HUES64 (cell line): ENCODE measurements around the gene ALPI.
"Not testable (repeated sequence)": the region's sequence is repeated elsewhere in the genome, so short reads cannot be mapped to it uniquely, and the experiment has no call there.

Experiments used
- H3K27ac ChIP-seq: 2 replicates; pipeline ENCODE4 v1.7.0; 2013; ENCODE audit warnings: low read depth, low read length, inconsistent platforms
- H3K27me3 ChIP-seq: 2 replicates; pipeline ENCODE4 v1.6.1; 2013; ENCODE audit warnings: mild to moderate bottlenecking, low read length; ENCODE audit not compliant: insufficient read depth
- H3K36me3 ChIP-seq: 2 replicates; pipeline ENCODE4 v1.6.1; 2013; ENCODE audit warnings: mild to moderate bottlenecking, low read length; ENCODE audit not compliant: insufficient read depth
- H3K4me1 ChIP-seq: 2 replicates; pipeline ENCODE4 v1.6.1; 2013; ENCODE audit warnings: mild to moderate bottlenecking, low read length, moderate library complexity; ENCODE audit not compliant: insufficient read depth
- H3K4me3 ChIP-seq: 2 replicates; pipeline ENCODE4 v1.5.1; 2013; ENCODE audit warnings: mild to moderate bottlenecking, low read length, moderate library complexity
- H3K9ac ChIP-seq: 2 replicates; pipeline ENCODE4 v1.6.1; 2013; ENCODE audit warnings: mild to moderate bottlenecking, low read depth, low read length
- H3K9me3 ChIP-seq: 2 replicates; pipeline ENCODE4 v1.6.1; 2013; ENCODE audit warnings: low read depth, low read length; ENCODE audit not compliant: insufficient read depth
- WGBS: fragments of 150-250, 120-280 bp; methylation state at CpG from one replicate; pipeline ENCODE4 v1.1.7; 2013; ENCODE audit warnings: missing lambda C conversion rate; 5-methylcytosine and 5-hydroxymethylcytosine counted together

Gene ALPI

GRCh38 chr2:232422051-232422450 is 33.9 kb upstream of the ALPI start:
- 88% methylated on average over 10 of the region's 10 CpGs for WGBS
- no peaks in the 10 kb centered on the region for H3K9me3 ChIP-seq
- peak overlapping the region; percentile 57; the same call in 1 of the 2 replicates for H3K9ac ChIP-seq
- H3K4me1 ChIP-seq, result peaks cover 46% of the 10 kb centered on the region
- H3K4me3 ChIP-seq, result no peak overlapping the region
- peaks cover 11% of the 10 kb centered on the region; the same call in 1 of the 2 replicates for H3K36me3 ChIP-seq
- H3K27me3 ChIP-seq, result peaks cover 56% of the 10 kb centered on the region
- peak overlapping the region; percentile 98; the same call in 1 of the 2 replicates for H3K27ac ChIP-seq

GRCh38 chr2:232422996-232423395 is 33.0 kb upstream of the ALPI start:
- Histone ChIP-seq H3K27me3 (peaks cover 47% of the 10 kb centered on the region), H3K4me1 (peaks cover 46% of the 10 kb centered on the region), H3K9ac (peak overlapping the region; percentile 71), H3K4me3 (peak overlapping the region; percentile 11; the same call in 1 of the 2 replicates), H3K27ac (peak overlapping the region; percentile 98; the same call in 1 of the 2 replicates)
- not testable (repeated sequence) for H3K9me3 ChIP-seq, H3K36me3 ChIP-seq
- WGBS, result 50% methylated on average over 1 of the region's 3 CpGs

GRCh38 chr2:232423407-232423806 is 32.5 kb upstream of the ALPI start:
- H3K9me3 ChIP-seq, H3K36me3 ChIP-seq: not testable (repeated sequence)
- H3K4me3 ChIP-seq, result 0 out of 2 replicates have a peak overlapping the region, but pooled peaks have one; percentile 31
- H3K27me3 ChIP-seq, result peaks cover 43% of the 10 kb centered on the region
- H3K27ac ChIP-seq, result peak overlapping the region; percentile 99; the same call in 1 of the 2 replicates
- peak overlapping the region; percentile 84; the same call in 1 of the 2 replicates for H3K9ac ChIP-seq
- 3% methylated on average over 6 of the region's 7 CpGs for WGBS
- H3K4me1 ChIP-seq, result peaks cover 44% of the 10 kb centered on the region

- no peaks in the 10 kb centered on the region for H3K9me3 ChIP-seq
- no peak overlapping the region; the same call in 1 of the 2 replicates for H3K27ac ChIP-seq
- no peak overlapping the region for H3K9ac ChIP-seq
- H3K4me3 ChIP-seq, result no peak overlapping the region
- 90% methylated on average over 16 of the region's 16 CpGs for WGBS
- H3K27me3 ChIP-seq, result no peaks in the 10 kb centered on the region
- H3K36me3 ChIP-seq, result no peaks in the 10 kb centered on the region
- 0 out of 2 replicates have a peak, but pooled peaks cover 3% of the 10 kb centered on the region for H3K4me1 ChIP-seq
Observed at GRCh38 chr2:232431705-232432590, 24.0 kb upstream of the ALPI start.

GRCh38 chr2:232432598-232433184 is 23.3 kb upstream of the ALPI start:
- 70% methylated on average over 16 of the region's 16 CpGs for WGBS
- Histone ChIP-seq H3K9me3 (no peaks in the 10 kb centered on the region), H3K9ac (no peak overlapping the region), H3K4me1 (0 out of 2 replicates have a peak, but pooled peaks cover 3% of the 10 kb centered on the region), H3K4me3 (no peak overlapping the region), H3K27ac (no peak overlapping the region; the same call in 1 of the 2 replicates), H3K36me3 (no peaks in the 10 kb centered on the region), H3K27me3 (no peaks in the 10 kb centered on the region)

- WGBS, result 84% methylated on average over 8 of the region's 9 CpGs
- H3K4me3 ChIP-seq, H3K27ac ChIP-seq, H3K4me1 ChIP-seq, H3K27me3 ChIP-seq, H3K9ac ChIP-seq, H3K36me3 ChIP-seq, H3K9me3 ChIP-seq: not testable (repeated sequence)
Observed at GRCh38 chr2:232433622-232434021, 22.3 kb upstream of the ALPI start.

GRCh38 chr2:232434091-232434490 is 21.9 kb upstream of the ALPI start:
- Histone ChIP-seq H3K4me1 (0 out of 2 replicates have a peak, but pooled peaks cover 3% of the 10 kb centered on the region), H3K36me3 (no peaks in the 10 kb centered on the region), H3K9me3 (no peaks in the 10 kb centered on the region), H3K4me3 (no peak overlapping the region), H3K27me3 (no peaks in the 10 kb centered on the region; the same call in 1 of the 2 replicates), H3K9ac (no peak overlapping the region), H3K27ac (no peak overlapping the region)
- WGBS, result 90% methylated on average over 9 of the region's 9 CpGs

GRCh38 chr2:232434563-232435374 is 21.2 kb upstream of the ALPI start:
- Histone ChIP-seq H3K27me3 (no peaks in the 10 kb centered on the region; the same call in 1 of the 2 replicates), H3K4me3 (no peak overlapping the region), H3K9me3 (no peaks in the 10 kb centered on the region), H3K9ac (no peak overlapping the region), H3K4me1 (0 out of 2 replicates have a peak, but pooled peaks cover 3% of the 10 kb centered on the region), H3K27ac (no peak overlapping the region), H3K36me3 (no peaks in the 10 kb centered on the region)
- WGBS, result 92% methylated on average over 12 of the region's 12 CpGs

- no peaks in the 10 kb centered on the region for H3K36me3 ChIP-seq
- H3K9me3 ChIP-seq, result no peaks in the 10 kb centered on the region
- H3K27ac ChIP-seq, result no peak overlapping the region
- no peak overlapping the region for H3K9ac ChIP-seq
- H3K4me1 ChIP-seq, result 0 out of 2 replicates have a peak, but pooled peaks cover 3% of the 10 kb centered on the region
- H3K4me3 ChIP-seq, result no peak overlapping the region
- 87% methylated on average over 4 of the region's 4 CpGs for WGBS
- no peaks in the 10 kb centered on the region; the same call in 1 of the 2 replicates for H3K27me3 ChIP-seq
Observed at GRCh38 chr2:232435375-232435648, 20.6 kb upstream of the ALPI start.

- Histone ChIP-seq H3K9ac (no peak overlapping the region), H3K4me1 (0 out of 2 replicates have a peak, but pooled peaks cover 3% of the 10 kb centered on the region), H3K27me3 (no peaks in the 10 kb centered on the region; the same call in 1 of the 2 replicates), H3K9me3 (no peaks in the 10 kb centered on the region), H3K36me3 (no peaks in the 10 kb centered on the region), H3K27ac (no peak overlapping the region), H3K4me3 (no peak overlapping the region)
- 92% methylated on average over 7 of the region's 7 CpGs for WGBS
Observed at GRCh38 chr2:232435805-232436204, 20.1 kb upstream of the ALPI start.
